Astrocyte of the cerebellum (primary cell): Measurements from ENCODE around the gene JPT2.

Experiments used
- DNase-seq: peaks from one replicate; pipeline ENCODE4 v3.0.0-alpha.2; 2011; ENCODE audit warnings: low read depth
- H3K4me3 ChIP-seq: 2 replicates; pipeline ENCODE4 v1.5.1; 2011; ENCODE audit warnings: mild to moderate bottlenecking, low read depth, low read length, moderate library complexity
- in situ Hi-C: cut with HindIII; loops from 2 replicates; pipeline ENCODE4 v1.10.0; 2017; ENCODE audit warnings: low sequenced_read_pairs
- TF ChIP-seq, protein P1 (sequence below): IDR thresholded peaks from 2 replicates; pipeline ENCODE4 v1.5.1; 2012; ENCODE audit warnings: low read length, low read depth, moderate library complexity, mild to moderate bottlenecking; ENCODE audit errors: missing control alignments

Gene JPT2

GRCh38 chr16:1670371-1670770 lies 7.7 kb upstream of the JPT2 start:
- DNase-seq: no peak
- no peak overlapping the region for H3K4me3 ChIP-seq
- in situ Hi-C loops: loop anchor here (5.0 kb wide), 1 partner anchor 33 kb away; no protein-coding TSS in a partner anchor
- TF ChIP-seq, protein P1, sequence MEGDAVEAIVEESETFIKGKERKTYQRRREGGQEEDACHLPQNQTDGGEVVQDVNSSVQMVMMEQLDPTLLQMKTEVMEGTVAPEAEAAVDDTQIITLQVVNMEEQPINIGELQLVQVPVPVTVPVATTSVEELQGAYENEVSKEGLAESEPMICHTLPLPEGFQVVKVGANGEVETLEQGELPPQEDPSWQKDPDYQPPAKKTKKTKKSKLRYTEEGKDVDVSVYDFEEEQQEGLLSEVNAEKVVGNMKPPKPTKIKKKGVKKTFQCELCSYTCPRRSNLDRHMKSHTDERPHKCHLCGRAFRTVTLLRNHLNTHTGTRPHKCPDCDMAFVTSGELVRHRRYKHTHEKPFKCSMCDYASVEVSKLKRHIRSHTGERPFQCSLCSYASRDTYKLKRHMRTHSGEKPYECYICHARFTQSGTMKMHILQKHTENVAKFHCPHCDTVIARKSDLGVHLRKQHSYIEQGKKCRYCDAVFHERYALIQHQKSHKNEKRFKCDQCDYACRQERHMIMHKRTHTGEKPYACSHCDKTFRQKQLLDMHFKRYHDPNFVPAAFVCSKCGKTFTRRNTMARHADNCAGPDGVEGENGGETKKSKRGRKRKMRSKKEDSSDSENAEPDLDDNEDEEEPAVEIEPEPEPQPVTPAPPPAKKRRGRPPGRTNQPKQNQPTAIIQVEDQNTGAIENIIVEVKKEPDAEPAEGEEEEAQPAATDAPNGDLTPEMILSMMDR: no peak

GRCh38 chr16:1670866-1671265 lies 7.2 kb upstream of the JPT2 start:
- TF ChIP-seq, protein P1: no peak
- no peak overlapping the region for H3K4me3 ChIP-seq
- in situ Hi-C loops: loop anchor here (5.0 kb wide), 1 partner anchor 34 kb away; no protein-coding TSS in a partner anchor
- DNase-seq: no peak

DNA sequence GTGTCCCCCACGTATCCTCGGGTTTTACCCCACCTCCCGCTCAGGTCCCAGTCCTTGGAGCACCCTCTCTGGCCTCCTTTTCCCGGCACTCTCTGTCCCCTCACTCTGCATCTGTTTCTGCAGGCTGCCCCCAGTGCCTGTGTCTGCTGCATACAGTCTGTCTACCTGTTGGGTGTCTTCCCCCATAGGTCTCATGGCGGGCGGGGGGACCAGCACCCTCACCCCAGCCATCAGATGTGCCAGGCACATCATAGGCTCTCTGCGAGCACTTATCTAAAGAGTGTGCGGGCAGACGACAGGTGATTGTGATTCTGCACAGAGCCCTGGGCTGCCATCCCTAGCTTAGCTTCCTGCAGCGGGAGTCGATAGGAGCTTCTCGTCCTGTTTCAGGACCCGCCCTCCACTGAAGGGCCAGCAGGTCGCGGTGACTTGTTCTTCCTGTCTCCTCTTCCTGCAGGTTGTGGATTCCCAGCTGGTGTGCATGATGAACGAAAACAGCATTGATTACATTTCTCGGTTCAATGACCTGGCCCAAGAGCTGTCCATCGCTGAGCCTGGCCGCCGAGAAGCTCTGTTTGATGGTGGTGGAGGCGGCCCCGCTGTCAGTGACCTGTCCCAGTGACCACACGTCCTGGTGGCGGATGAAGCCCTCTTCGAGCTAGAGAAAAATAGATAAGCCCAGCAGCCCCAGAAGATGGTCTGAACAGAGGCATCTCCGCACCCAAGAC lies 4.5 kb upstream of the JPT2 start:
- no peak overlapping the region for H3K4me3 ChIP-seq
- in situ Hi-C loops: loop anchor here (5.0 kb wide), 1 partner anchor 36 kb away; no protein-coding TSS in a partner anchor
- TF ChIP-seq, protein P1: no peak
- no peak for DNase-seq

DNA sequence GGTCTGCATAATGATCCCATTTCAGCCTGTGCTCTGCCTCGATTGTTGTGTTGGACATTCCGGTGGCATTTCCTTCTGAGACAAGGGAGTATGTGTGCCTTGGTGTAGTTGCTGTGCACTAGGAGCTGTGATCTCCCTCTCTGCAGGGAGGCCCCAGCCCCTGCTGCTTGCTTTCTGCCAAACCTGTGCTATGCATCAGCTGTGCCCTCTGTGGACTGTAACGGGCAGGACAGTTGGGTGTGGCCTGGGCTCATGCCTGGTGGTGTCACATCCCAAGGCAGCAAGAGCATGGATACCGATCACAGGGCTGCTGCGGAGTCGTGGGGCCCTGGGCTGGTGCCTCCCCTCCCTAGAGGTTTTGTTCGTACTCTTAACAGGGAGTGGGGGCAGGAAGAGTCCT lies 3.8 kb upstream of the JPT2 start:
- in situ Hi-C loops: loop anchor here (5.0 kb wide), 1 partner anchor 37 kb away; no protein-coding TSS in a partner anchor
- TF ChIP-seq, protein P1: no peak
- DNase-seq: no peak
- H3K4me3 ChIP-seq: no peak overlapping the region

GRCh38 chr16:1674751-1675664 lies 3.1 kb upstream of the JPT2 start:
- in situ Hi-C loops: loop anchor here (5.0 kb wide), 1 partner anchor 38 kb away; no protein-coding TSS in a partner anchor
- TF ChIP-seq, protein P1: no peak
- DNase-seq: no peak
- H3K4me3 ChIP-seq: no peak overlapping the region

DNA sequence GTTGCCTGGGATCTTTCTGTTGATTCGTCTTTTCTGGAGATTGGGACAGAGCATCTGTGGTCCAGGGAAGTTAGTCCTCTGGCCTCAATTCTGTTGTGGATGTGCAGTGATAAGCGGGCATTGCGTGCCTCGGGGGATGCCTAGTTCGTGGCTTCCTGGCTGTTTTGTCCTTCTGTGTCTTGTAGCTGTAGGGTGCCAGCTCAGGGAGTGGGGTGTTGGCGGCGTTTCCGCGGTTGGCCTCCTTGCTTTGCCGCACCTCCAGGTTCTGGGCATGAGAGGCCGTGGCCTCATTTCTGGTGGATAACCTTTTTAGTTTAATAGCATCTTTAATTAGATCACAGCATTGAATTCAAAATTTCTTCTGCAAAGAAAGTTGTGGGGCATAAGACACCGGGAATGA lies 1.4 kb upstream of the JPT2 start:
- in situ Hi-C loops: no loop called here
- H3K4me3 ChIP-seq: no peak overlapping the region
- TF ChIP-seq, protein P1: no peak
- no peak for DNase-seq
